ENCODE results near the gene SLF2.

The SLF2 gene

DNA sequence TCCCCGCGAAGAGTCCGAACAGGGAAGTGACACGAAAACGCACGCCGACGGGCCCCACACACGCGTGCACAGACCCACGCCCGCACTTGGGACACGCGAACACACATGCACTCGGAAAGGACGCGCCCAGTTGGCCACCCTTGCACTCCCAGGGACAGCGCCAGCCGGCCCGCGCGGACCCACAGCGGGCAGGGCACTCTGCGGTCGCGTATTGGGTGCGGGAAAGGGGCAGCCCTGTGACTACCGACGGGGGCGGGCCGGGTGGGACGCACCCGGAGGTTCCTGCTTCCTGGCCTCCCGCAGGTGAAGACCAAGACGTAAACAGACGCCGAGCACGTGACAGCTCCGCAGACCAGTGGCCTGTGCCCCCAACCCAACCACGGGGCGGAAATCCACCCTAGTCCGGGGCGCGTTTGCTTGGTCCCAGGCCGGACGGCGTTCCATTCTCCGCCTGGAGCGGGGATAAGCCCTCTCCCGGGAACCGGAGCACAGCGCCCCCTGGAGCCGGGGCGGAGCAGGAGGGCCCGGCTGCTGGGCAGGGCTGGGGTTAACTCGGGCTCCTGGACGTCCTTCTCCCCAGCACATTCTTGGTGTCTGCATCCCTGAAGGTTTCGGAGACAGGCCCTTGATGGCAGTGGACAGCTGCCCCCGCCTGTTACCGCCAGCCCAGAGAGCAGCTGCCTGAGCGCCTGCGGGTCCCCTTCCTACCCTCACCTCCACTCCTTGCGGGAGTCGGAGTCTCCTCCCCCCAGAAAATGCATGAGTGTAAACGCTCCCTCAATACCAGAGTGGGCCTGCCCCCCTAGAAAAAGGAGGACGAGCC, 84.8 kb downstream of the SLF2 start:
- H3K4me3 ChIP-seq (IDR thresholded peaks at IDR 0.05; ENCODE audit: insufficient read depth, low read depth, low read length), result no peak overlapping the region
- H3K4me1 ChIP-seq (ENCODE audit: low read depth, poor library complexity, severe bottlenecking), result peaks cover 25% of the 10 kb centered on the region
- peak overlapping the region; percentile 100 for H3K4me2 ChIP-seq
- peak overlapping the region; percentile 72 for H3K9ac ChIP-seq
- peak overlapping the region; percentile 93 for H3K27ac ChIP-seq
- TF ChIP-seq, protein P1, sequence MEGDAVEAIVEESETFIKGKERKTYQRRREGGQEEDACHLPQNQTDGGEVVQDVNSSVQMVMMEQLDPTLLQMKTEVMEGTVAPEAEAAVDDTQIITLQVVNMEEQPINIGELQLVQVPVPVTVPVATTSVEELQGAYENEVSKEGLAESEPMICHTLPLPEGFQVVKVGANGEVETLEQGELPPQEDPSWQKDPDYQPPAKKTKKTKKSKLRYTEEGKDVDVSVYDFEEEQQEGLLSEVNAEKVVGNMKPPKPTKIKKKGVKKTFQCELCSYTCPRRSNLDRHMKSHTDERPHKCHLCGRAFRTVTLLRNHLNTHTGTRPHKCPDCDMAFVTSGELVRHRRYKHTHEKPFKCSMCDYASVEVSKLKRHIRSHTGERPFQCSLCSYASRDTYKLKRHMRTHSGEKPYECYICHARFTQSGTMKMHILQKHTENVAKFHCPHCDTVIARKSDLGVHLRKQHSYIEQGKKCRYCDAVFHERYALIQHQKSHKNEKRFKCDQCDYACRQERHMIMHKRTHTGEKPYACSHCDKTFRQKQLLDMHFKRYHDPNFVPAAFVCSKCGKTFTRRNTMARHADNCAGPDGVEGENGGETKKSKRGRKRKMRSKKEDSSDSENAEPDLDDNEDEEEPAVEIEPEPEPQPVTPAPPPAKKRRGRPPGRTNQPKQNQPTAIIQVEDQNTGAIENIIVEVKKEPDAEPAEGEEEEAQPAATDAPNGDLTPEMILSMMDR (conservative IDR thresholded peaks at IDR 0.05; ENCODE audit: low read depth, low read length), result peak; percentile 88
- H3K27me3 ChIP-seq (ENCODE audit: insufficient read depth, low read depth), result no peaks in the 10 kb centered on the region
- no peaks in the 10 kb centered on the region for H3K79me2 ChIP-seq (ENCODE audit: insufficient read depth, low read depth)
- no peaks in the 10 kb centered on the region for H4K20me1 ChIP-seq (ENCODE audit: insufficient read depth)
- H3K36me3 ChIP-seq (ENCODE audit: insufficient read depth), result no peaks in the 10 kb centered on the region
- peak overlapping the region; percentile 92 for H2AFZ ChIP-seq (ENCODE audit: low read depth)

DNA sequence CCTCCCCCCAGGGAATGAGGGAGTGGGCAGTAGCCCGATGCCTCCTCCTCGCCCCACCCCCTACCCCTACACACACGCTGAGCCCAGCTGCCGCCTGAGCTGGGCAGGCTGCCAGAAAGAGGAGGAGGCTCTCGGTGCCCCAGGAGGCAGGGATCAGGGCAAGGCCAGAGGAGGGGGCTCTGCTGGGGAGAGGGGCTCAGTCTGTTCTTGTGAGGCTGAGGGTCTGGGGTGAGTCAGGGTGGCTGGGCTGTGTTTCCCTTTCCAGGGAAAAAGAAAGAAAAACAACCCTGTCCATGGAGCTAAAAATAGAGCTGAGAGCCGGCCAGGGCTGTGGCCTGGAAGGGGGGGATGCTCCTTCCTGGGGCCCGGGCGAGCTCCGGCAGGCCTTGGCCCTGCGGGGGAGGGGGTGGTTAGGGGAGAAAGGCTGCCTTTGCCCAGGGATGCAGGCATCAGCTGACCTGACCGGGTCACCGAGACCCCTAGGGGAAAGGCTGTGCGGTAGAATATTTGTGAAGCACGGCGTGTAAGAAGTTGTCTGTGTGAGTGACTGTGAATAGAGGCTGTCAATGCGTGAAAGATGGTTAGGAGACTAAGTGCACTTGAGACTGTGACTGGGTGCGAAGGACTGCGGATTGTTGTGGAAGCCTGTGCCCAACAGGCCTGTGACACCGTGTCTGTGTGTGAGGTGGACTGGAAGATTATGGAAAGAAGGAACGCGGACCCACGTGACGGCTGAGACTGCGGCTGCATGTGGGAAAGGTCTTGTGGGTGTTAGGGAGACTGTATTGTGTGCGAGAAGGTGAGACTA, 85.6 kb downstream of the SLF2 start:
- TF ChIP-seq, protein P1 (conservative IDR thresholded peaks at IDR 0.05; ENCODE audit: low read depth, low read length), result no peak
- Histone ChIP-seq H3K27ac (peak overlapping the region; percentile 93), H3K36me3 (ENCODE audit: insufficient read depth) (no peaks in the 10 kb centered on the region), H2AFZ (ENCODE audit: low read depth) (peak overlapping the region; percentile 92), H3K79me2 (ENCODE audit: insufficient read depth, low read depth) (no peaks in the 10 kb centered on the region), H3K9ac (peak overlapping the region; percentile 72), H4K20me1 (ENCODE audit: insufficient read depth) (no peaks in the 10 kb centered on the region), H3K4me3 (IDR thresholded peaks at IDR 0.05; ENCODE audit: insufficient read depth, low read depth, low read length) (no peak overlapping the region), H3K27me3 (ENCODE audit: insufficient read depth, low read depth) (no peaks in the 10 kb centered on the region), H3K4me1 (ENCODE audit: low read depth, poor library complexity, severe bottlenecking) (peaks cover 25% of the 10 kb centered on the region), H3K4me2 (peak overlapping the region; percentile 100)

DNA sequence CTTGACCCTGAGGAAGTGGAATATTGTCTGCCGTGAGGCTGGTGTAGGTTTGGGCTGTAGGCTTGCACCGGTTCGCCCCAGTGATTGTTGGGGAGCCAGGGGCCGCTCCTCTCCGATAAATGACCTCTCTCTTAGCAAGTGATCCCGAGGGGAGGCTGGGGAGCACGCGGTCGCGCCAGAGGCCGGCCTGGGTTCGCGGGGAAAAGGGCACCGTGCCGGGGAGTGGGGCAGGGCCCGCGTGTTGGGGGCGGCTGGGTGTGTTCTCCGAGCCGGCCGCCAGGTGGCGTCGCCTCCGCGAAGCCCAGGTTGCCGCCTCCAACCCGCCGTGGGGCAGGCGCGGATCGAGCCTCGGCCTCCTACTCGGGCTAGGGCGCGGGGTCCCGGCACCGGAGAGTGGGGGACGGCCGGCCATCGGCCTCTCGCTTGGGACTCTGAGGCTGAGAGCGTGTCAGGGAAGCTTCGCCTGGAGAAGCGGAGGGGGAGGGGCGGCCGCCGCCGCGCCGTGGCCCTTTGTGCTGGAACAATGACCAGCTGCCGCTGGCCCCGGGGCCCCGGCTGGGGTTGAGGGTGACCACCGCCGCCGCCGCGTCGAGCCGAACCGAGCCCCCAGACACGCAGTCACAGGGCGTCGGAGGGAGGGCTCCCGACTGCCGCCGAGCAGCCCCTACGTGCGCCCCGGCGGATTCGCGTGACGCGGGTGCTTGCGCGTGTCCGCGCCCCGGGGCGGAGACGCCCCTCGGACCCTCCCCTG, 86.4 kb downstream of the SLF2 start:
- no peak overlapping the region for H3K4me3 ChIP-seq (IDR thresholded peaks at IDR 0.05; ENCODE audit: insufficient read depth, low read depth, low read length)
- H2AFZ ChIP-seq (ENCODE audit: low read depth), result peak overlapping the region; percentile 92
- H3K4me1 ChIP-seq (ENCODE audit: low read depth, poor library complexity, severe bottlenecking), result peaks cover 25% of the 10 kb centered on the region
- no peaks in the 10 kb centered on the region for H3K27me3 ChIP-seq (ENCODE audit: insufficient read depth, low read depth)
- no peaks in the 10 kb centered on the region for H3K36me3 ChIP-seq (ENCODE audit: insufficient read depth)
- peak overlapping the region; percentile 93 for H3K27ac ChIP-seq
- TF ChIP-seq, protein P1 (conservative IDR thresholded peaks at IDR 0.05; ENCODE audit: low read depth, low read length), result peak; percentile 80
- peak overlapping the region; percentile 100 for H3K4me2 ChIP-seq
- no peaks in the 10 kb centered on the region for H4K20me1 ChIP-seq (ENCODE audit: insufficient read depth)
- H3K9ac ChIP-seq, result peak overlapping the region; percentile 72
- no peaks in the 10 kb centered on the region for H3K79me2 ChIP-seq (ENCODE audit: insufficient read depth, low read depth)

DNA sequence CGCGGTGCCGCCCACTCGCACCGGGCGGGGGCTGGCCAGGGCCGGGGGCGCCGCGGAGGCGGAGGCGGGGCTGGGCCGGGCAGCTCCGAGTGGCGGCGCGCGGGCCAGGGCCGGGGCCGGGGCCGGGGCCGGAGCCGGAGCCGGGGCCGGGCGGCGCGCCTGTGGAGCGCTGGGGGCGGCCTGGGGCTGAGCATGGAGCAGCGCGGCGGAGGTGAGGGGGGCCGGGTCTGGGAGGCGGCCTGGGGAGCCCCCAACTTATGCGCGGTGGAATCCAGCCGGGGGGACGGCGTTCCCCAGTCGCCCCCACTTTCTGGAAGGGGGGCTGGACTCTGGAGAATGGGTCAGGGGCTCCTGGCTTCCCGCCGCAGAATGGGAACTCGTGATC, 87.0 kb downstream of the SLF2 start, which contains the start of gene LZTS2:
TSS of gene LZTS2 (plus strand) at position 67 of the 385 bp plus-strand sequence. CDS start 2,731 bp downstream, outside the sequence.
- Histone ChIP-seq H4K20me1 (ENCODE audit: insufficient read depth) (no peaks in the 10 kb centered on the region), H3K4me2 (peak within 1 kb of the TSS; percentile 100), H3K9ac (peak within 1 kb of the TSS; percentile 72), H3K27ac (peak within 1 kb of the TSS; percentile 93), H3K4me1 (ENCODE audit: low read depth, poor library complexity, severe bottlenecking) (peaks cover 25% of the 10 kb centered on the region), H2AFZ (ENCODE audit: low read depth) (peak within 1 kb of the TSS; percentile 92), H3K4me3 (IDR thresholded peaks at IDR 0.05; ENCODE audit: insufficient read depth, low read depth, low read length) (no peak within 1 kb of the TSS), H3K27me3 (ENCODE audit: insufficient read depth, low read depth) (no peaks in the 10 kb centered on the region), H3K79me2 (ENCODE audit: insufficient read depth, low read depth) (no peaks in the 10 kb centered on the region), H3K36me3 (ENCODE audit: insufficient read depth) (no peaks in the 10 kb centered on the region)
- TF ChIP-seq, protein P1 (conservative IDR thresholded peaks at IDR 0.05; ENCODE audit: low read depth, low read length), result no peak
